ENCODE measurements around the gene LHFPL3.

DNA sequence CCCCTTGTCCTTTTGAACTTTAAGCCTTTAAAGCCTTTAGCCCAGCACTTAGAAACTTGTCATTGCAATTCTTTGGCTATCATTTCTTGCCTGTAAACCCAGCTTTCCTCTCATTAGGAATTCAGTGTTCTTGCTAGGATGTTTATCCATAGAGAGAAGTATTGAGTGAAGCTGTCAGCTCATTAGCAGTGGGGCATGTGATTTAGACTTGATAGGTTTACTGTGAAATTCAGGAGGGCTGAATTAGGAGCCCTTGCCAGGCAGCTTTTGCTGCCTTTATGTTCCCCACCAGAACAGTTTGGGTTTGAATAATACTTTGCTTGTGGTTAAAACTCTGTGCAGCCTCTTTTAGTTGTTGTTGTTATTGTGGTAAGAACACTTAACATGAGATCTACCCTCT is 39.5 kb downstream of the LHFPL3 start:
- TF ChIP-seq ZBTB49 (CRISPR knock-in tag; IDR thresholded peaks at IDR 0.05; ENCODE audit: borderline replicate concordance) (no peak), SP1 (IDR thresholded peaks at IDR 0.05) (no peak), SP1 (CRISPR knock-in tag; IDR thresholded peaks at IDR 0.05) (no peak)
- TF ChIP-seq, protein P1, sequence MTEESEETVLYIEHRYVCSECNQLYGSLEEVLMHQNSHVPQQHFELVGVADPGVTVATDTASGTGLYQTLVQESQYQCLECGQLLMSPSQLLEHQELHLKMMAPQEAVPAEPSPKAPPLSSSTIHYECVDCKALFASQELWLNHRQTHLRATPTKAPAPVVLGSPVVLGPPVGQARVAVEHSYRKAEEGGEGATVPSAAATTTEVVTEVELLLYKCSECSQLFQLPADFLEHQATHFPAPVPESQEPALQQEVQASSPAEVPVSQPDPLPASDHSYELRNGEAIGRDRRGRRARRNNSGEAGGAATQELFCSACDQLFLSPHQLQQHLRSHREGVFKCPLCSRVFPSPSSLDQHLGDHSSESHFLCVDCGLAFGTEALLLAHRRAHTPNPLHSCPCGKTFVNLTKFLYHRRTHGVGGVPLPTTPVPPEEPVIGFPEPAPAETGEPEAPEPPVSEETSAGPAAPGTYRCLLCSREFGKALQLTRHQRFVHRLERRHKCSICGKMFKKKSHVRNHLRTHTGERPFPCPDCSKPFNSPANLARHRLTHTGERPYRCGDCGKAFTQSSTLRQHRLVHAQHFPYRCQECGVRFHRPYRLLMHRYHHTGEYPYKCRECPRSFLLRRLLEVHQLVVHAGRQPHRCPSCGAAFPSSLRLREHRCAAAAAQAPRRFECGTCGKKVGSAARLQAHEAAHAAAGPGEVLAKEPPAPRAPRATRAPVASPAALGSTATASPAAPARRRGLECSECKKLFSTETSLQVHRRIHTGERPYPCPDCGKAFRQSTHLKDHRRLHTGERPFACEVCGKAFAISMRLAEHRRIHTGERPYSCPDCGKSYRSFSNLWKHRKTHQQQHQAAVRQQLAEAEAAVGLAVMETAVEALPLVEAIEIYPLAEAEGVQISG (CRISPR knock-in tag; IDR thresholded peaks at IDR 0.05): no peak
